Stimulated activated CD8-positive, alpha-beta memory T cell treated with anti-CD3 and anti-CD28 coated beads, Interleukin-2, amount 100 ng/mL, for 48 hours (primary cell): ENCODE data around the gene ADAMTS15.

Experiments used
- DNase-seq, 2 donors: peaks; one replicate each; pipeline ENCODE4 v3.0.0-alpha.2; 2020; ENCODE audit warnings: low read depth in 2 of 2

Gene ADAMTS15

GRCh38 chr11:130476922-130477491 lies 28.6 kb downstream of the ADAMTS15 start:
- no peak for DNase-seq

- no peak for DNase-seq
These were observed 29.2 kb downstream of the ADAMTS15 start for GRCh38 chr11:130477586-130478203.

GRCh38 chr11:130478204-130478701 lies 29.8 kb downstream of the ADAMTS15 start:
- DNase-seq: no peak

GRCh38 chr11:130478881-130479280 lies 30.4 kb downstream of the ADAMTS15 start:
- no peak for DNase-seq

DNA sequence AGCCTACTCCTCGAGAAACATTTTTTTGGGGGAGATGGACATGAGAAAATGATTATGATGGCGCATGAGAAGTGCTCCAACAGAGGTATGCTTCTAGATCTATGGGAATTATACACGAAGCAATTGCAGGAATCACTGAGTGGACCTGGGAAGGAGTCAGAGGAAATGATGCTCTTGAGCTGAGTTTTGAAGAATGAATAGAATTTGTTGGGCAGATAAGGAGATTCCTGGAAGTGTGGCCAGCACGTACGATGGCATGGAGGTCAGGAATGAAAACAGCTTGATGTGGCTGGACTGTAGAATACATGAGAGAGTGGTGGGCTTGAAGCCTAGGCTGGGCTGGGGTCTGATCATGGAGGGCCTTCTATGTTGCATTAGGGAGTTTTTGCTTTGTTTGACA lies 31.7 kb downstream of the ADAMTS15 start:
- DNase-seq: no peak

DNA sequence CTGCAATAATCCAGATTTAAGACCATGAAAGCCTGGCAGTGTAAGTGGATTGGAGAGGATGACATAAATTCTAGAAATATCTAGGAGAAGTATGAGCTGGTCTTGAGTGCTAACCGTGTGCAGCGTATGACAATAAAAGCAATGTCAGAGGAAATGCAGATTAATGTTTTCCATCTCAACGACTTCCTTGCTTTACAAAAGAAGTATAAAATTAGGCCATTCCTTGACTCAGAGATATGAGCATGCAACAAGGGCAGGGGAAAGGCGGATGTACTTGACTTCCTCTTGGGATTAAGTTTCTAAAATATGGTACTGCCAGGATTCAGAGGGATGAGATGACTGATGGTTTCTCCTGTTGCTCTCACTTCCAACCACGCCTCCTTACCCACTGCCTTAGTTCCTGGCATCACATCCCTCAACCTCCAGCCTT lies 32.3 kb downstream of the ADAMTS15 start:
- DNase-seq: no peak

GRCh38 chr11:130483124-130483523 lies 34.7 kb downstream of the ADAMTS15 start:
- no peak for DNase-seq

DNA sequence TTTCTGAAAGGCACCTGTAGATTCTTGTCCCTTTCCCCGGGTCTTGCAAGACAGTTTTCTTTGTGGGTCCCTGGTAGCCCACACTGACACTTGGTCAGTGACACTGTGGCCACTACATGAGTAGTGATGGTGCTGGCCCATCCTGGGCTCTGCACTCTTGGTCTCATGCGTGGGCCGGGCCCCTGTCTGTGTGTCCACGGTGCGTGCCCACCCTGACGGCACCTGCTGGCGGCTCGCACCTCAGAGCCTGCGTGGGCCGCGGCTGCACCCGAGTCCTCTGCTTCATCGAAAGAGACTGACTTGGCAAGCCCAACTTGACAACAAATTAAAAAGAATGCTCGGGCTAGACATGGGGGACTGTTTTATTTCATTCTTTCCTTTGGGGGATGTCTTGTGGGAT lies 37.5 kb downstream of the ADAMTS15 start:
- DNase-seq: no peak

DNA sequence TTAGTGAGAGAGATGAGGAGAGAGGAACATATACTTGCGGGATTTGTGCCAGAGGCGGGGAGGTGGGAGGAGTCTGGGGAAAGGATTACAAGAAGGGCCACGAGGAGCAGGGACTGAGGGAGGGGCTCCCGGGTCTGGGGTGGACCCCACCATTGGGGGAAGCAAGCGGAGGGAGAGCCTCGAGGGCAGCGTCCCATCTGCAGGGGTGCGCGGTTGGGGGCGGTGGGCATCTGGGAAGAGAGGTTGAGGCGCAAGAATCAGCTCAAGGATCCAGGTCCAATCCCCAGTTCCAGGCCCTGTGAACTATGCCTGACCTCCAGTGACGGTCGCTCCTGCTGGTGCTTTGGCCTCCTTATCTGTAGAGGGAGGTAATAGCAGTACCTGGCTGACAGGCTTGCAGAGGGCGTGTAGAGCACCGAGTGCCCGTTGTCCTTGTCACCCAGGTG lies 38.0 kb downstream of the ADAMTS15 start:
- no peak for DNase-seq

DNA sequence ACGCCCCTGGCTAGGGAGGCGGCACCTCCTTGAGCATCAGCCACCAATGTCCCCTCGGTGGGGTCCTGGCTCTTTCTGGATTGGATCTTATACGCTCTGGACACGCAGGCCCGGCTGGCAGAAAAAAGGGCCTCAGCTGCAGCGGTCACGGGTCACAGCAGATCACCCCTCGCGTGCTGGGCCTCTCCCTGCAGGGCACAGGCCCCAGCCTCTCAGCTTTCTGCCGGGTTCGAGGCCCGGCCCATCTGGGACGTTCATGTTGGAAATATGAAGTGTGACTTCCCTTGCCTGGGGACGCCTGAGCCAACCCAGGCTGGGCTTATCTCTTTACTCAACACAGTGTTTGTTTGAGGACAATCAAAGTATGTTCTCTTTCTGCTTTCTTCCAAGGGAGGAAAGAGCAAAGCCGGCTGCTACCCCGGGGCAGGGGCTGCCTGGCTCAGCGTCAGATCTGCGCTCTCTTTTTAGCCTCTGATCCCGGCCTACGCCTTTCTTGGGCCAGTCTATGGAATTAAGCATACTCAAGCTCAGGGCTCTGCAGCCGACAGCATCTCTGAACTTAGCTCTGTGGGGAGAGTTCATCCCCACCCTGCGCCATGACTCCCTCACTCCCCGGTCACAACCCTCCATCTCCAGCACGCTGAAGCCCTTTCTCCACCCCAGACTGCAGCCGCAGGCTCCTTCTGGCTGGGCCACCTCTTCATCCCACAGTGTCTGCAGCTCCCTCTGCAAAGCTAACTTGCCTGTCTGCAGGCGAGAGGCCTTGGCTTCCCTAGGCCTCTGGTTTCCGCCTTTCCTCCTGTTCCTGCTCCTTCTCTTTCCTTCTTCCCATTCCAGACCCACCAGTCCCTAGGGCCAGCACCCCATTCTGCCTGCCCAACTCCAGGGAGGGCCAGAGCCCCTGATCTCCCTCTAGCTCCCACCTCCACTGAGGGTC lies 38.8 kb downstream of the ADAMTS15 start:
- DNase-seq: no peak

DNA sequence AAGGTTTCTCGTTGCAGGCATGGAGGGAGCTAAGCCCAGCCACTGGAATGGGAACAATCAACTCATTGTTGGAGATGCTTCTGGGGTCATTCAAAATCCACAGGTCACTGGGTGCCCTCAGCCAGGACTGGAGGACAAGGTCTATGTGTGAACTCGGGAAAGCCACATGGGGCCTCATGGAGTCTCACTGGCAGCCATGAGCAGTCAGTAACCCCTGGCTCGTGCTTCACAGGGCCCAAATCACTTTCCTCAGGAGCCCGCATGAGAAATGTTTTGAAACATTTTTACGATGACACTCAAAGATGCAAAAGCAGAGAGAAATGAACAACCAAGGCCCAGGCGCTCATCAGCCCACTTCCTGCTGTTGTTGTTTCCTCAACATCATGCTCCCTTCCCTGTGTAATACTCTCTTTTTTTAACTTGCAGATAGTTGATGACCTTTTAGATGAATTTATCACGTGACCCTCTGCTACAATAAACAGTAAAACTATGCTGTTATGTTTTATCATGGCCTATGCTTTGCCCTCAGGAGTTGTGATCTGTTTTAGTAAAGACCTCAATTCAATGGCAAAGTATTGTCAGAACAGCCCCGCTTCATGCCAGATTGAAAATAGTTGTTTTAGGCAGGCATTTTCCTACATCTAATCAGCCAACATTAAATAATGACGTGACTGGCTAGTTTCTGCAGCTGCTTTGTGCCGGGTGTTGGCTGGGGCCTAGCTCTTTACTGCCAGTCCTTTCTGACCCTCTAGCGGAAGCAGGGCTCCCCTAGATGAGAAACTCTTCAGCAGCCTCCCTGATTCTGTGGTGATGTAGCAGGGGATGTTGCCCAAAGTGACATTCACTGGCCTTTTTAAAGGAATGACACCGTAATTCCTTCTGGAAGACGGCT lies 39.7 kb downstream of the ADAMTS15 start:
- DNase-seq: no peak

GRCh38 chr11:130488848-130489584 lies 40.6 kb downstream of the ADAMTS15 start:
- no peak for DNase-seq

- no peak for DNase-seq
These were observed 41.3 kb downstream of the ADAMTS15 start for GRCh38 chr11:130489716-130490115.

DNA sequence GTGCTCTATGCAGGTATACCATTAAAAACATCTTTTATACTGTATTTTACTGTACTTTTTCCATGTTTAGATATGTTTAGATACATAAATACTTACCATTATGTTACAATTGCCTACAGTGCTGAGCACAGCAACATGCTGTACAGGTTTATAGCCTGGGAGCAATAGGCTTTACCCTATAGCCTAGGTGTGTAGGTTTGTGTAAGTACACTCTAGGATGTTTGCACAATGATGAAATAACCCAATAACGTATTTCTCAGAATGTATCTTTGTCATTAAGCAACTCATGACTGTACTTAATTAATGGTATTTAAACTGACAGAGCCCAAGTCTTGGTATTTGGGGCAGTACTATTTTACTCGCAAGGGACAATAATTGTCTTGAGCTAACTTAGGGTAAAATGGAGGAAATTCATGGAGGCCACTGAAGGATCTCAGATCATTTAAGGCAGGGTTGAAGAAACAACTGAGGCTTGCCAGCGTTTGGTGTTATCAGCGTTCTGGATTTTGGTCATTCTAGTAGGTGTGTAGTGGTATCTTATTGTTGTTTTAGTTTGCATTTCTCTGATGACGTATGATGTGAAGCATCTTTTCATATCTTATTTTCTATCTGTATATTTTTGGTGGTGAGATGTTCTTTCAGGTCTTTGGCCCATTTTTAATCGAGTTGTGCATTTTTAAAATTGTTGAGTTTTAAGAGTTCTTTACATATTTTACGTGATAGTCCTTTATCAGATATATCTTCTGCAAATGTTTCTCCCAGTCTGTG lies 42.4 kb downstream of the ADAMTS15 start:
- DNase-seq: no peak

DNA sequence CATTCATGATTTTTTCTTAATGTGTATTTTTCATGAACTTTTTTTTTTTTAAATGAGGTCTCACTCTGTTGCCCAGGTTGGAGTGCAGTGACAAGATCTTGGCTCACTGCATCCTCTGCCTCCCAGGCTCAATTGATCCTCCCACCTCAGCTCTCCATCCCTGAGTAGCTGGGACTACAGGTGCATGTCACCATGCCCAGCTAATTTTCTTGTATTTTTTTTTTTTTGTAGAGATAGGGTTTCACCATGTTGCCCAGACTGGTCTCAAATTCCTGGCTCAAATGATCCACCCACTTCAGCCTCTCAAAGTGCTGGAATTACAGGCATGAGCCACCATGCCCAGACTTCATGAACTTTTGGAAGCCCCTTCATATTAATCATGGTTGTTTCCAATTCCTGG lies 49.7 kb downstream of the ADAMTS15 start:
- no peak for DNase-seq

- no peak for DNase-seq
These were observed 51.4 kb downstream of the ADAMTS15 start for GRCh38 chr11:130499828-130500227.

DNA sequence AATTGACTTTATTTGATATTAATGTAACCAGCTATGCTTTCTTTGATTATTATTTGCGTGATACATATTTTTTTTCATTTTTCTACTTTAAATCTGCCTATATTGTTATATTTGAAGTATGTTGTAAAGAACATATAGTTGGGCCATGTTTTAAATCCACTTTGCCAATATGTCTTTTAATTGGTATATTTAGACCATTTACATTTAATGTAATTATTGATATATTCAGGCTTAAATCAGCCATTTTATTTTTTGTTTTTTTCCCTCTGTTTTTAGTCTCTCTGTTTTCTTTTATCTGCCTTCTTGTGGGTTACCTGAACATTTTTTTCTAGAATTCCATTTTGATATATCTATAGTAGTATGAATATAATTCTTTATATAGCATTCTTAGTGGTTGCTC lies 55.9 kb downstream of the ADAMTS15 start:
- DNase-seq: no peak

GRCh38 chr11:130508913-130509312 lies 60.5 kb downstream of the ADAMTS15 start:
- no peak for DNase-seq

- DNase-seq: no peak
These were observed 61.5 kb downstream of the ADAMTS15 start for GRCh38 chr11:130509942-130510341.

GRCh38 chr11:130510407-130511006 lies 62.1 kb downstream of the ADAMTS15 start:
- no peak for DNase-seq
